Ovary (tissue), 3 donors: Measurements from ENCODE around the gene CACNG3.

ENCODE experiments used
- EP300 ChIP-seq: sonication (generic); formaldehyde crosslinking; IDR thresholded peaks from one replicate; pipeline ENCODE4 v1.6.1; 2017; ENCODE audit warnings: antibody characterized with exemption
- POLR2A ChIP-seq: fragments of 450-650 bp; IDR thresholded peaks from one replicate; pipeline ENCODE4 v1.6.1; 2017; ENCODE audit warnings: antibody characterized with exemption, mild to moderate bottlenecking, moderate library complexity
- TF ChIP-seq, protein P1 (sequence below), 3 donors: fragments of 450-650 bp in 2 of 3; fragments of 200-600 bp in 1 of 3; IDR thresholded peaks; one replicate each; pipeline versions ENCODE4 v1.5.1 to v1.8.0; 2016 to 2022; ENCODE audit warnings: antibody characterized with exemption in 3 of 3, mild to moderate bottlenecking in 1 of 3
- donor health status: DM: no; HTN: no; CAD: no.

DNA sequence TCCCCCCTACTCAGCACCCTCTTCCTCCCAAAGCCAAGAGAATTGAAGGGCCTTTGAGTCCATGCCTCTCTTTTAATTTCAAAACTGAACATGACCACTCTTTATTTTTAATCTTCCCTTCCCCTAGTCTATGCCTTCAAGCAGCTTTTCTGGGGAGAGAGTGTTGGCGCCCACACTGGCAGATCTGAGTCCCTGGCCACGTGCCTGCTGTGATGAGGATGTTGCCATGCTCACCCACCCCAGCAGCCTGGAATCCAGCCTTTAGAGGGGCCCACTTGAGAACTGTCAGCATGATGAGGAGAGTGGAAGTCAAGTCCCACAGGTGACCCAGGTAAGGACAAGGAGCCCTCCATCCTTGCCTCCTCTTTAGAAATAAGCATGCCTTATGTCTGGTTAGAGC is 20.3 kb upstream of the CACNG3 start:
- TF ChIP-seq, protein P1, sequence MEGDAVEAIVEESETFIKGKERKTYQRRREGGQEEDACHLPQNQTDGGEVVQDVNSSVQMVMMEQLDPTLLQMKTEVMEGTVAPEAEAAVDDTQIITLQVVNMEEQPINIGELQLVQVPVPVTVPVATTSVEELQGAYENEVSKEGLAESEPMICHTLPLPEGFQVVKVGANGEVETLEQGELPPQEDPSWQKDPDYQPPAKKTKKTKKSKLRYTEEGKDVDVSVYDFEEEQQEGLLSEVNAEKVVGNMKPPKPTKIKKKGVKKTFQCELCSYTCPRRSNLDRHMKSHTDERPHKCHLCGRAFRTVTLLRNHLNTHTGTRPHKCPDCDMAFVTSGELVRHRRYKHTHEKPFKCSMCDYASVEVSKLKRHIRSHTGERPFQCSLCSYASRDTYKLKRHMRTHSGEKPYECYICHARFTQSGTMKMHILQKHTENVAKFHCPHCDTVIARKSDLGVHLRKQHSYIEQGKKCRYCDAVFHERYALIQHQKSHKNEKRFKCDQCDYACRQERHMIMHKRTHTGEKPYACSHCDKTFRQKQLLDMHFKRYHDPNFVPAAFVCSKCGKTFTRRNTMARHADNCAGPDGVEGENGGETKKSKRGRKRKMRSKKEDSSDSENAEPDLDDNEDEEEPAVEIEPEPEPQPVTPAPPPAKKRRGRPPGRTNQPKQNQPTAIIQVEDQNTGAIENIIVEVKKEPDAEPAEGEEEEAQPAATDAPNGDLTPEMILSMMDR (IDR thresholded peaks at IDR 0.05) = no peak
- TF ChIP-seq POLR2A (no peak), EP300 (no peak)
